ENCODE results near the gene KCTD17. TPM values are rescaled to one million over a fixed set of nuclear protein-coding genes. Genes with fewer than 3 reads are reported as not detected.

Gene KCTD17
- total and polyA plus RNA-seq, 2 of the 13 experiments (the other 11 are each of a cell fraction or from before 2014, with no cell fraction given), result 5.3 to 11.7 TPM

- TF ChIP-seq POLR2A (IDR thresholded peaks at IDR 0.05; ENCODE audit: insufficient read depth in 1 of 2, low read depth in 2 of 2, low read length in 2 of 2) (peak in 1 of 2 experiments; percentile 8; a peak in 1 of 4 replicates), SIX4 (CRISPR knock-in tag; IDR thresholded peaks at IDR 0.05) (no peak), ZNF263 (CRISPR knock-in tag; IDR thresholded peaks at IDR 0.05) (0 out of 2 replicates have a peak, but pooled peaks have one; percentile 19), ZNF30 (CRISPR knock-in tag; IDR thresholded peaks at IDR 0.05) (0 out of 2 replicates have a peak, but pooled peaks have one; percentile 22), ESRRA (CRISPR knock-in tag; IDR thresholded peaks at IDR 0.05; ENCODE audit: low read depth) (no peak), ZFX (CRISPR knock-in tag; IDR thresholded peaks at IDR 0.05; ENCODE audit: low read depth) (peak; percentile 36; the same call in 1 of the 2 replicates)
Observed at GRCh38 chr22:37014835-37015586, 36.5 kb upstream of the KCTD17 start (continued).

GRCh38 chr22:37015587-37015878, 36.0 kb upstream of the KCTD17 start:
- ChIA-PET CTCF (ENCODE audit: low intra/inter-chr PET ratio, low total read pairs) (no interaction called here), POLR2A (interaction anchor here (0.7 to 11.6 kb wide), 4 partner anchors 8 to 88 kb away, joined by 3 to 383 read pairs (median 73); no protein-coding TSS in a partner anchor)
- DNase-seq (ENCODE audit: low spot score) (no peak), FAIRE-seq (no peak), ATAC-seq (no peak)
- no peak overlapping the region for H3K4me3 ChIP-seq (replicated peaks in 1 of 3; ENCODE audit: insufficient read depth in 1 of 3, low read depth in 2 of 3, low read length in 3 of 3)
- no peak overlapping the region for H3K9ac ChIP-seq (ENCODE audit: insufficient read depth, low read depth, low read length)
- H3K27ac ChIP-seq (ENCODE audit: extremely low read length, insufficient read depth, low read length), result no peak overlapping the region
- H3K79me2 ChIP-seq (ENCODE audit: insufficient read depth, low read length), result peaks cover 36% of the 10 kb centered on the region
- H2AFZ ChIP-seq (ENCODE audit: low read length), result no peak overlapping the region
- peak overlapping the region; percentile 14; the same call in 1 of the 2 replicates for H3K4me2 ChIP-seq (ENCODE audit: low read depth, low read length)
- peaks cover 29% of the 10 kb centered on the region for H4K20me1 ChIP-seq (ENCODE audit: insufficient read depth, low read length)
- peaks cover 48% of the 10 kb centered on the region for H3K4me1 ChIP-seq (ENCODE audit: insufficient read depth, low read length)
- BruUV-seq (replicated peaks), result no TSS peak
- intact Hi-C loops (cut with micrococcal nuclease; ENCODE audit: unreplicated experiment) (no loop called here), in situ Hi-C loops (cut with HindIII; ENCODE audit: extremely low pct_ligation_motif_present, low pct_unique_long_range_greater_than_20kb) (no loop called here)
- H3K9me3 ChIP-seq (ENCODE audit: low read length), result no peaks in the 10 kb centered on the region
- no peaks in the 10 kb centered on the region; a peak in 1 of 5 replicates for H3K27me3 ChIP-seq (ENCODE audit: control insufficient read depth in 1 of 2, insufficient read depth in 2 of 2, low read length in 2 of 2)
- H3K36me3 ChIP-seq (replicated peaks in 1 of 2; ENCODE audit: control insufficient read depth in 1 of 2, insufficient read depth in 2 of 2, low read length in 2 of 2), result peaks cover 5 to 15% of the 10 kb centered on the region in 2 experiments
- 73% methylated on average over 2 of the region's 4 CpGs for WGBS (ENCODE audit: low lambda C conversion rate)
- TF ChIP-seq IRF9 (CRISPR knock-in tag; IDR thresholded peaks at IDR 0.05; ENCODE audit: borderline replicate concordance), result no peak
- 0 out of 2 replicates have a peak, but pooled peaks have one; percentile 33 for TF ChIP-seq ZNF687 (CRISPR knock-in tag; IDR thresholded peaks at IDR 0.05)
- TF ChIP-seq RBM22 (optimal IDR thresholded peaks at IDR 0.05; ENCODE audit: low read length), result peak; percentile 88
- TF ChIP-seq POLR2AphosphoS5 (IDR thresholded peaks at IDR 0.05; ENCODE audit: low read depth, low read length), result 0 out of 2 replicates have a peak, but pooled peaks have one; percentile 34
- TF ChIP-seq ELF3 (CRISPR knock-in tag; IDR thresholded peaks at IDR 0.05), result 0 out of 2 replicates have a peak, but pooled peaks have one; percentile 6
- TF ChIP-seq STAT5B (CRISPR knock-in tag; IDR thresholded peaks at IDR 0.05), result no peak
- TF ChIP-seq AGO2 (optimal IDR thresholded peaks at IDR 0.05; ENCODE audit: low read depth, low read length), result peak; percentile 47
- TF ChIP-seq ZFAT (CRISPR knock-in tag; conservative IDR thresholded peaks at IDR 0.05), result no peak
- 0 out of 2 replicates have a peak, but pooled peaks have one; percentile 33 for TF ChIP-seq ZNF280D (CRISPR knock-in tag; IDR thresholded peaks at IDR 0.05)
